ENCODE data around the gene LMNTD2.
"Not testable (repeated sequence)": the region's sequence is repeated elsewhere in the genome, so short reads cannot be mapped to it uniquely, and the experiment has no call there.

LMNTD2 gene

DNA sequence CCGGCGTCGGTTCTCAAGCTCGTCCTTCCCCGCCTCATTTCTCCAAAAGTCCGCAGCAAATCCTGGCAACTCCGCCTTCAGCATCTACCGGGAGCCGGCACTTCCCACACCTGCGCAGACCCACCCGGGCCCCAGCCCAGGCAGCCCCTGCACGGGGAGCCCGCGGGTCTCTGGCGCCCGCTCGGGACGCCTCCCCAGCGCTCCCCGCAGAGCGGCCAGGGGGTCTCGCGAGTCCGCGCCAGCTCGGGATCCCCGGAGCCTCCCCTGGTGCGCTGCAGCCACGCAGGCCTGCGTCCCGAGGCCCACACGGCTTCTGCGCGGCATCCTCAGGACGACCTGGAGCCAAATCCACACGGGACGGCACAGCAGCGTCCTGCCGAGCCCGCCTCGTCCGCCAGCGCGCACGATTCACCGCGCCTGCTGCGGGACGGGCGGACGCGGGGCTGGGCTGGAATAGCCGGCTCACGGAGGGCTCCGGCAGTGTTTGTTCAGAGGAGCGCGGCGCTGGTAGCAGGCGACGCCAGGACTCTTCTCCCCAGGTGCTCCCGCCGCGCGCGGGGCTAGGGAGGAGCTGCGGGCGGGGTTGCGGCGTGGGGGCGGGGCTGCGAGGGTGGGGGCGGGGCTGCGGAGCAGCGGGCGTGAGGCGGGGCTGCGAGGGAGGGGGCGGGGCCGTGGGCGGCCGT is 14.9 kb upstream of the LMNTD2 start:
- ChIA-PET CTCF (interaction anchor here (0.7 to 1.8 kb wide), 7 partner anchors 9 to 127 kb away, joined by 3 to 9 read pairs (median 3); no protein-coding TSS in a partner anchor), POLR2A (interaction anchor here (0.8 to 1.6 kb wide), 5 partner anchors 10 to 168 kb away, joined by 3 to 8 read pairs (median 4); no protein-coding TSS in a partner anchor)
- TF ChIP-seq, protein P1, sequence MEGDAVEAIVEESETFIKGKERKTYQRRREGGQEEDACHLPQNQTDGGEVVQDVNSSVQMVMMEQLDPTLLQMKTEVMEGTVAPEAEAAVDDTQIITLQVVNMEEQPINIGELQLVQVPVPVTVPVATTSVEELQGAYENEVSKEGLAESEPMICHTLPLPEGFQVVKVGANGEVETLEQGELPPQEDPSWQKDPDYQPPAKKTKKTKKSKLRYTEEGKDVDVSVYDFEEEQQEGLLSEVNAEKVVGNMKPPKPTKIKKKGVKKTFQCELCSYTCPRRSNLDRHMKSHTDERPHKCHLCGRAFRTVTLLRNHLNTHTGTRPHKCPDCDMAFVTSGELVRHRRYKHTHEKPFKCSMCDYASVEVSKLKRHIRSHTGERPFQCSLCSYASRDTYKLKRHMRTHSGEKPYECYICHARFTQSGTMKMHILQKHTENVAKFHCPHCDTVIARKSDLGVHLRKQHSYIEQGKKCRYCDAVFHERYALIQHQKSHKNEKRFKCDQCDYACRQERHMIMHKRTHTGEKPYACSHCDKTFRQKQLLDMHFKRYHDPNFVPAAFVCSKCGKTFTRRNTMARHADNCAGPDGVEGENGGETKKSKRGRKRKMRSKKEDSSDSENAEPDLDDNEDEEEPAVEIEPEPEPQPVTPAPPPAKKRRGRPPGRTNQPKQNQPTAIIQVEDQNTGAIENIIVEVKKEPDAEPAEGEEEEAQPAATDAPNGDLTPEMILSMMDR (IDR thresholded peaks at IDR 0.05; ENCODE audit: control extremely low read depth, extremely low read depth, low read depth, missing control alignments), result no peak
- DNase-seq (ENCODE audit: extremely low spot score), result no peak

DNA sequence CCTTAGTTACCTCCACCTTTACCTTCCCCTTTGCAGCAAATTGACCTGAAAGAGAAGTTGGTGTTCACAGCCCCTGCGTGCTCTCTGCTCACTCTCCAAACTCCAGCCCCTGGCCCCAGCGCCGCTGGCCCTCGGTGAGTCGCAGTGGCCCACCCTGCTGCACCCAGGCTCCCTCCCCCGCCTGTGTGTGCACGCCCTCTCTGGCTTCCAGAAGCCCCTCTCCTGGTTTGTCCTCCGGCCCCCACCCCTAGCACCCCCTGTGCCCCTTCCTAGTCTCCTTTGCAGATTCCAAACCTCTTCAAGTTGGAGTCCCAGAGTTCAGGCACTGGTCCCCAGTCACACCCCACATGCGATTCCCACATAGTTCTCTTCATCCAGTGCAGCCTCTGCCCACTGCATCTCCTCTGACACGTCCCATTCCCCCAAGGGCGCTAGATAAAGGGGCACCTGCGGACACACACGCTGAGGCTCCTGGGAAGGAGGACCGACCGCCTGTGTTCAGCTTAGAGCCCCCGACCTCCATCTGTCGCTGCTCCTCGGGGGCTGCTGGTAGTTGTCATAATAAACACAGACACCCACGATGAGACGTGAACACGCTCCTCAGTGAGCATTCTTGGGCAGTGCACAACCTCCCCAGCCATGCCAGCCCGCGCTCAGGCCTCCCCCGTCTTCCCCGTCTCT is 14.2 kb upstream of the LMNTD2 start:
- ChIA-PET POLR2A (interaction anchor here (1.6 kb wide), 1 partner anchor 10 kb away, joined by 5 read pairs; no protein-coding TSS in a partner anchor), CTCF (interaction anchor here (1.5 to 1.8 kb wide), 4 partner anchors 10 to 39 kb away, joined by 3 to 9 read pairs (median 4); no protein-coding TSS in a partner anchor)
- DNase-seq (ENCODE audit: extremely low spot score), result no peak
- TF ChIP-seq, protein P1 (IDR thresholded peaks at IDR 0.05; ENCODE audit: control extremely low read depth, extremely low read depth, low read depth, missing control alignments), result no peak

DNA sequence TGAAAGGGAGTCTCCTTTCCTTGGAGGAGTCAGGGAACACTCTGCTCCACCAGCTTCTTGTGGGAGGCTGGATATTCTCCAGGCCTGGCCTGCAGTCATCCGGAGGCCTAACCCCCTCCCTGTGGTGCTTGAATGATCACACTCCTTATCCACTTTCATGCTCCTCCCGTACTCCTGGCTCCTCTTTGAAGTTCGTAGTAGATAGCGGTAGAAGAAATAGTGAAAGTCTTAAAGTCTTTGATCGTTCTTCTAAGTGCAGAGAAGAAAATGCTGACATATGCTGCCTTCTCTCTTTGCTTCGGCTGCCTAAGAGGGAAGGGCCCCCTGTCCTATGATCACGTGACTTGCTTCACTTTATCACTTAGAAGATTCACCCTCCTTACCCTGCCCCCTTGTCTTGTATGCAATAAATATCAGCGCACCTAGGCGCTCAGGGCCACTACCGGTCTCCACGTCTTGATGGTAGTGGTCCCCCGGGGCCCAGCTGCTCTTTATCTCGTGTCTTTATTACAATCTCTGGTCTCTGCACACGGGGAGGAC is 13.6 kb upstream of the LMNTD2 start:
- CTCF ChIA-PET; DNase-seq (ENCODE audit: extremely low spot score); POLR2A ChIA-PET: not testable (repeated sequence)

DNA sequence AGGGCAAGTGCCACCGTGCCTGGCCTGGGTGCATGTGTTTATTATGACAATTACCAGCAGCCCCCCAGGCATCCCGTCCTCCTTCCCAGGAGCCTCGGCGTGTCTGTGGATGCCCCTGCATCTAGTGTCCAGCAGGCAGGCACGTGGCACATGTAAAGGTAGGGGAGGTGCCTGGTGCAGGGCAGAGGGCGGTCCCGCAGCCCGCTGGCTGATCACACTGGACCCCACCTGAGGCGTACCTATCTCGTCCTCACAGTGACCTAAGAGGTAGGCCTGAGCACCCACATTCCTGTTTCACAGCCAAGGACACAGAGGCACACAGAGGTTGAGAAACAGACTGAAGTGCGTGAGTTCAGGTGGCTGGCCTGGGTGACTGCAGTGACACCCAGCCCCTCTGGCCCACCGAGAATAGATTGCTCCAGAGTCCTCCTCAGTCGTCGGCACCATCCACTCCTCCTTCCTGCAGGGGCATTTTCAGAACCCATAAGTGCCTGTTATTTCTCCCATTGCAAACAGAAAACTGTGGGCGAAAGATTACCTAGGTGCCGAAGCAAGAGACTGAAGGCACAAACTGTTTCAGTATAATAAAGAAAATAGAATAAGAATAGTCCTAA is 12.7 kb upstream of the LMNTD2 start:
- POLR2A ChIA-PET, result no interaction called here
- TF ChIP-seq, protein P1 (IDR thresholded peaks at IDR 0.05; ENCODE audit: control extremely low read depth, extremely low read depth, low read depth, missing control alignments), result no peak
- no peak for DNase-seq (ENCODE audit: extremely low spot score)
- CTCF ChIA-PET, result no interaction called here

DNA sequence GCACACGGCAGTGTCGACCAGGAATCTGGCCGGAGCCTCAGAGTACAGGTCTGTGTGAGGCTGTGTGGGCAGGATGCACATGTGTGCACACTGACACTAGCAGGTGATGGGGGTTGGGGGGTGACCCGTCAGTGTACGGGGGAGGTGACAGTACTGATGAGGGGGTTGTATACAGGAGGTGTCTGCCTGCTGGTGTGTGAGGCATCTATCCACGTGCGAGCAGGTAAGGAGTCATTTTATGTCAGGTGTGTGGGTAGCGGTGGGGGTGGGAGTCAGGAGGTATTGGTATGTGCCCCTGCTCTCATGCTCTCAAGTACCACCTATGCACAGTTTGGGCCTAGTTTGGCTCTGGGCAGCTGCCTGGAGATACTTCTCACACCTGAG is 11.3 kb upstream of the LMNTD2 start:
- no peak for DNase-seq (ENCODE audit: extremely low spot score)
- CTCF ChIA-PET, result interaction anchor here (0.6 kb wide), 1 partner anchor 17 kb away, joined by 4 read pairs; no protein-coding TSS in a partner anchor
- TF ChIP-seq, protein P1 (IDR thresholded peaks at IDR 0.05; ENCODE audit: control extremely low read depth, extremely low read depth, low read depth, missing control alignments), result no peak
- POLR2A ChIA-PET, result no interaction called here

DNA sequence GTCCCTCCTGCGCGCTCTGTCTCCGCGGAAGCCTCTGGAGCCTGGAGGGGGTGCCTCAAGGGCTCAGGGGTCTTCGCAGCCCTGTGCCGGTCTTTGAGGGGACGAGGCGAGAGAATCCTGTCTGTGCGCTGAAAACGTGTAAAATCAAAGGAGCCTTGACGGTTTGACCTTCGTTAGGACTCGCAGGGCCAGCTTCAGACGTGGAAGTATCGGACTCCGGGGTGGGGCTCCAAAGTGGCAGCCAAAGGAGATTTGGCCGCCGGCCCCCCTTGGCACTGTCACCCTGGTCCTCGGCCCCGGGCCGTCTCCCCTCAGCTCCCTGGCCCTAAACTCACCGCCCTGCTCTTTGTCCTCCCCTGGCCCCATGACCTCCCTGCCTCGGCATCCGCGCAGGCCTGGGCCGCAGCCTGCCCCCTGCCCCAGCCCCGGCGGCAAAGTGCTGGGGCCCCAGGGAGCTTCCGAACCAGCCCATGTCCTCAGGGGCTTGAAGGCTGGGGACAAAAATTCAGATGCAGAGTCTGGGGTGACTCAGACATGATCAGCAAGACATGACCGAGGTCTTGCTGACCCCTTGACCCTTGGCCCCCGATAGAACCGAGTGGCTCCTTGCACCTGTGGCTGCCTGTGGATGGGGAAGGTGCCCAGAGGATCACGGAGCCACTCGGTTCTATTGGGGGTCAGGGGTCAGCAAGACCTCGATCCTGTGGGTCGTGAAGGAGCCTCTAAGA is 8.8 kb upstream of the LMNTD2 start:
- CTCF ChIA-PET, result interaction anchor here (1.1 to 5.8 kb wide), 2 partner anchors 14 to 34 kb away, joined by 3 to 36 read pairs; no protein-coding TSS in a partner anchor
- TF ChIP-seq, protein P1 (IDR thresholded peaks at IDR 0.05; ENCODE audit: control extremely low read depth, extremely low read depth, low read depth, missing control alignments), result no peak
- POLR2A ChIA-PET, result no interaction called here
- DNase-seq (ENCODE audit: extremely low spot score), result no peak

All from GM10248 (cell line).